Endothelial cell of umbilical vein (primary cell): ENCODE results near the gene RAD51B.

ENCODE experiments used
- EZH2 ChIP-seq: IDR thresholded peaks from 2 replicates; pipeline ENCODE4 v1.6.1; 2012; ENCODE audit warnings: borderline replicate concordance, low read depth, mild to moderate bottlenecking, moderate library complexity, low read length, inconsistent platforms; ENCODE audit not compliant: severe bottlenecking
- FOS ChIP-seq: IDR thresholded peaks from 2 replicates; pipeline ENCODE4 v1.6.1; 2011; ENCODE audit warnings: mild to moderate bottlenecking, low read length, moderate library complexity, borderline replicate concordance; ENCODE audit not compliant: insufficient read depth
- POLR2A ChIP-seq: IDR thresholded peaks from 2 replicates; pipeline ENCODE4 v1.6.1; 2012; ENCODE audit warnings: low read depth, mild to moderate bottlenecking, control low read depth, low read length
- POLR2AphosphoS5 ChIP-seq: IDR thresholded peaks from 2 replicates; pipeline ENCODE4 v1.6.1; 2012; ENCODE audit warnings: low read depth, mild to moderate bottlenecking, control low read depth, low read length, moderate library complexity; ENCODE audit not compliant: insufficient read depth
- TF ChIP-seq, protein P1 (sequence below), 2 donors: IDR thresholded peaks; 1 replicate in 1 of 2; 2 replicates in 1 of 2; pipeline ENCODE4 v1.5.1; 2011; ENCODE audit warnings: low read length in 2 of 2, mild to moderate bottlenecking in 2 of 2, moderate library complexity in 2 of 2, control low read depth in 1 of 2, inconsistent platforms in 1 of 2, low read depth in 1 of 2; ENCODE audit not compliant: insufficient read depth in 1 of 2; ENCODE audit errors: extremely low read depth in 1 of 2
- TF ChIP-seq, protein P2 (sequence below): IDR thresholded peaks from 2 replicates; pipeline ENCODE4 v1.6.1; 2011; ENCODE audit not compliant: insufficient read depth, insufficient read length

DNA sequence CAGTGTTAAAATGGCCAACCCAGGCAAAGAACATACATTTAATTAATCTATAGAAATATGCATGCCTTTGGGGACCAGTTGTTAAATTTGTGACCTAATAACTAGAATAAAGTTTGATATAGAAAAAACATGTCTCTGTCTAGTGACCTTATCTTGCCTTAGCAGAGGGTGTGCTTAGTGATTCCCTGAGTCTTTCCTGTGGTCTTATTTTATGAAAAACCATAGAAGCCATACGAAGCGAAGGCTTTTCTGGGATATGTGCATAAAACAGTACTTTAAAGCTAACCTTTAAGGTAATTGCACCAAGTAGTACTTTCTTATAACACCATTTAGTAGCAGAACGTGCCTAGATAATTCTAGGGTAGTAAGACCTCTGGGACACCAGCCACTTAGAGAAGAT is 593.9 kb downstream of the RAD51B start:
- TF ChIP-seq, protein P1, sequence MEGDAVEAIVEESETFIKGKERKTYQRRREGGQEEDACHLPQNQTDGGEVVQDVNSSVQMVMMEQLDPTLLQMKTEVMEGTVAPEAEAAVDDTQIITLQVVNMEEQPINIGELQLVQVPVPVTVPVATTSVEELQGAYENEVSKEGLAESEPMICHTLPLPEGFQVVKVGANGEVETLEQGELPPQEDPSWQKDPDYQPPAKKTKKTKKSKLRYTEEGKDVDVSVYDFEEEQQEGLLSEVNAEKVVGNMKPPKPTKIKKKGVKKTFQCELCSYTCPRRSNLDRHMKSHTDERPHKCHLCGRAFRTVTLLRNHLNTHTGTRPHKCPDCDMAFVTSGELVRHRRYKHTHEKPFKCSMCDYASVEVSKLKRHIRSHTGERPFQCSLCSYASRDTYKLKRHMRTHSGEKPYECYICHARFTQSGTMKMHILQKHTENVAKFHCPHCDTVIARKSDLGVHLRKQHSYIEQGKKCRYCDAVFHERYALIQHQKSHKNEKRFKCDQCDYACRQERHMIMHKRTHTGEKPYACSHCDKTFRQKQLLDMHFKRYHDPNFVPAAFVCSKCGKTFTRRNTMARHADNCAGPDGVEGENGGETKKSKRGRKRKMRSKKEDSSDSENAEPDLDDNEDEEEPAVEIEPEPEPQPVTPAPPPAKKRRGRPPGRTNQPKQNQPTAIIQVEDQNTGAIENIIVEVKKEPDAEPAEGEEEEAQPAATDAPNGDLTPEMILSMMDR (IDR thresholded peaks at IDR 0.05; ENCODE audit: extremely low read depth in 1 of 2, insufficient read depth in 1 of 2, low read depth in 1 of 2, low read length in 2 of 2): no peak
- TF ChIP-seq, protein P2, sequence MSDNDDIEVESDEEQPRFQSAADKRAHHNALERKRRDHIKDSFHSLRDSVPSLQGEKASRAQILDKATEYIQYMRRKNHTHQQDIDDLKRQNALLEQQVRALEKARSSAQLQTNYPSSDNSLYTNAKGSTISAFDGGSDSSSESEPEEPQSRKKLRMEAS: no peak
- no peak for TF ChIP-seq POLR2AphosphoS5
- TF ChIP-seq EZH2: no peak
- no peak for TF ChIP-seq POLR2A
- no peak for TF ChIP-seq FOS
